Gastroesophageal sphincter (tissue), 3 donors: Measurements from ENCODE around the gene LYSMD1.

Experiments used
- CTCF ChIP-seq, 4 experiments: fragments of 200-600 bp in 2 of 4; fragments of 450-650 bp in 2 of 4; sonication (generic) in 1 of 4; IDR thresholded peaks; one replicate each; pipeline ENCODE4 v1.5.1; 2017 to 2019; ENCODE audit warnings: antibody characterized with exemption in 4 of 4, mild to moderate bottlenecking in 2 of 4, moderate library complexity in 2 of 4
- POLR2A ChIP-seq, 2 donors: fragments of 450-650 bp; IDR thresholded peaks; one replicate each; pipeline ENCODE4 v1.6.1; 2017; ENCODE audit warnings: antibody characterized with exemption in 2 of 2, mild to moderate bottlenecking in 2 of 2, moderate library complexity in 1 of 2

GRCh38 chr1:151156515-151156819 lies 9.2 kb downstream of the LYSMD1 start, which contains the start of gene TNFAIP8L2:
- TF ChIP-seq CTCF (IDR thresholded peaks at IDR 0.05) (no peak), POLR2A (IDR thresholded peaks at IDR 0.05) (no peak)
